Hematopoietic multipotent progenitor cell treated with erythropoietin and hydrocortisone succinate and interleukin-3 and kit ligand, for 17 days (in vitro differentiated cells): ENCODE results near the gene CLBA1.

Experiments used
- DNase-seq: peaks from one replicate; pipeline ENCODE4 v3.0.0-alpha.2; 2015; ENCODE audit warnings: low spot score

Gene CLBA1

DNA sequence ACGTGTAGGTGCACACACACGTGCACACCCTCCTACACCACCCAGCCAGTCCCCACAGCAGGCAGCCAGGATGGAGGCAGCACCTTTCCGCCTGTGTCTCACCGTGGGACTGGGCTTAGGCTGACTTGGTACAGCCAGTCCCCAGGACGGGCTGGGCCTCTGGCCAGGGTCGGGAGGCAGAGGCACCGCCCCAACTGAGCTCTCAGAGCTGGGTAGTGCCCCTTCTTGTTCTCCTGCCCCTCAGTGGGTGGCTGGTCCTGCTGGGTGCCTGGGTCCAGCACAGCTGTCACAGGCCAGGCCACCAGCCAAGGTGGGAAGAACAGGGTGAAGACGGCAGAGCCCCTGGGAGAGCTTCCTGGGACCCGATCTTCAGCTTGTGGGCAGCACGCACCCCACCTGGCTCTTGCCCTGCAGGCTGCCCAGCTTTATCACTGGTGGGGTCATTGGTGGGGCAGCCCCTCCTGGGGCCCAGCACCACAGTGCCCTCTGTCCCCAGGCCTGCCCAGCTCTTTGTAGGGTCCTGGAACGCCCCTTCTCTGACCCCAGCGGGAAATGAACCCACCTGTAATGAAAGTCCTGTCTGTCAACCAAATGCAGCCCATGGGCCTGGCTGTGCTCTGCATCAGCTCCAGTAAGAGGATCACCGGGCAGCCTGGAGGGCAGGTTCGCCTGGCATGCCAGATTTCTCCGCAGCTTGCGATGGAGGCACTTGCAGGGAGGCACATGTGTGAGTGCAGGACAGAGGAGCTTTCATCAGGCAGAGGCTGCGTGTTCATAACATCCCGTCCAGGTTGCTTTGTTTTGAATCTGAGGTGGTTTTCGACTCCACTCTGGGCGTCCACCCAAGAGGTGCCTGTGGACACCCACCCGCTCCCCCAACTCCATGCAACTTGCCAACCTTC lies 20.6 kb downstream of the CLBA1 start:
- no peak for DNase-seq

DNA sequence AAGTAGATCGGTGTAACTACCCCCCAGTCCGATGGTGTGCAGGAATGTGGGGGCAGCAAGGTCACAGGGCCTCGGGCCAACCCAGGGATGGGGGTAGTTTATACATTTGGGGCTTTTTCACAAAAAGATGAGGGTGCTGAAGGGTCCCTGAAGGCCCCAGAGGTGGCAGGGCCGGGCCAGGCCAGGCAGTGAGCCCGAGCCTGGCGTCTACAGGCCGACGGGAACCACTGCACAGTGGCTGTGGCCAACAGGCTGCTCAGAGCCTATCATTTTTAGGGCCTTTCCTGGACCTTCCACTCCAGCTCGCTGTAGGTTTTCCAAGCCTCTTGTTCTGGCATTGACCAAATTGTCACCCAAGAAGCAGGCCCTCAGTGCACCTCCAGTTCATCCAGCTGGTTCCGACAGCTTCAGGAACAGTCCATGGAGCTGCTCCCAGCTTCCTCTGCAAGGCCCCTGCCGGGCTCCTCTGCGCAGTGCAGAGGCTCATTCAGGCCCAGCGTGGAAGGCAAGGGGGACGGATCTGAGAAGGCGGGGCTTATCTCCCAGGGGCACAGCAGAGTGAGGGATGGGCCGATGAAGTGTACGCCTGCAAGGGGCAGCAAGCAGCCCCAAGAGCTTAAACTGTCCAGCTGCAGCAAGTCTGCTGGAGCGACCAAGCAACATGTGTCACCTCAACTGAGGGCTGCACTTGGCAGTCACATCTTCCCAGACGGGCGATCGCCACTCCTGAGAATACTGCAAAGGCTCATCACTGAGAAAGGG lies 21.4 kb downstream of the CLBA1 start:
- DNase-seq = no peak

DNA sequence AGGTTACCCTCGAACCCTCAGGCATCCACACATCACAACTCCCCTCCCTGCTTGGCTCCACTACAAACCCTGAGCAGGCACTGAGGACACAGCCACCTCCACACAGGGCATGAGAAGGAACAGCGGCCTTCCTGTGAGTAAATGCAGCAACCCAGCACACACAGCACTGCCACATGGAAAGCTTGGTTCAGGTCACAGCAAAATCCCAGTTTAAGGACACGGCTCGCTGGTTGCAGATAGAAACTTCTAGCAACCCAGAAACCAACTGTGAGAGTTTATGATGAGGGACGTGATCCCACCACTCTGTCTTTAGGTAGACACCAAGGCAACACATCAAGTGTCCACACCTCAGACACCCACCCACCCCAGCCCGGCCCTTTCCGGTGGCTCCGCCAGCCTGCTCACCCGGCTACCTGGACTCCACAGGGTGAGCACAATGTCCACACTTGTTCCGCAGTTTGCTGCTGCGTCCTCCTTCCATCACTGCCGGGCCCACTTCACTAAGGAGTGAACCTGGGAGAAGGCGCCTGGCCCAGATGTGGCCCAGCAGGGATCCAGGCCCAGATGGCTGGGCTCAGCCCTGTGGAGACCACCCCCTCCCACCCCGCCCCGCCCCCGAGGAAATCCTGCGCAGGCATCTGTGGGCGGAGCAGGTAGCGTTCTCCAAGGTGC lies 22.1 kb downstream of the CLBA1 start:
- no peak for DNase-seq

DNA sequence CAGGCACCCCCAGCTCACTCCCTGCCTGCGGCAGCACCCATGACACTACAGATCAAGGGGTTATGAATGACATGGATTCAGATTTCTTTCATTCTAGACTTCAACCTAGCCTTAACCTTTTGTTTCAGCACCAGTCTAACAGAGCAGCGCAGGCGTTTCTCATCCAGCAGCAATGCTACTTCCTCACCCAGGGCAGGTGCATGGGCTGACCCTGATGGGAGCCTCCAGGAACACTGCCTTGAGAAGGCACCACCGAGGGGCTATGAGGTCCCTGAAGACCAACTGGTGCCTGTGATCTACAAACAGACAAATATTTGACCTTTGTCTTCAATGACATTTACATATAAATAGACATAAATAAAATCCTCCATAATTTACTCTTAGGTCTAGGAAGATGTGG lies 24.5 kb downstream of the CLBA1 start:
- no peak for DNase-seq

GRCh38 chr14:105010891-105011291 lies 25.3 kb downstream of the CLBA1 start:
- DNase-seq = no peak

DNA sequence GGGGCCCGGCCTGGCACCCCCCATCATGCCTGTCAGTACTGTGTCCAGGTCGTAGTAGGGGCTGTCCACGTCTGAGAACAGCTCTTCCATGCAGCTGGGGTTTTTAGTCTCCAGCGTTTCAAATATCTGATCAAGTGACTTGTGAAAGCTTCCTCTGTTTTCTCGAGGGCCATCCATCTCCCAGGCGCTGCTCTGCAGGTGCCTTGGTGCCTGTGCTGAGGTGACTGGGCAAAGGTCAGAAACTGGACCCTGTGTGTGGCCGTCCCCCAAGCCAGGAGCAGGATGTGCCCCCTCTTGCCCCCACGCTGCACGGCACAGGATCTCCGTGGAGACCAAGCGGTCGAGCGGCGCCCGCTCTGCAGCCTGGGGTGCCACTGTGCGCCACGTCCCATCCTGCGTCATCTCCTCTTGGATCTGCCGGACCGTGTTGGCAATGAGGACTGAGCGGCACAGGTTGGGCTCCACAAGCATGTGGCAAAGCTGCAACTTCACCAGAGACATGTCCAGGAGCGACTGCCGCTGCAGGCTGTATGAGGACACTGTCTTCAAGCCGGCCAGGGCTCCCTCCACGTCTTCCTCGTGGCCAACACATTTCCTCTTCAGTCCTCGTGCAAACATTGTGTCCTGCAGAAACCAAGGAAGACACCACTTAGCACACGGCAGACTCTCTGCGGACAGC lies 25.9 kb downstream of the CLBA1 start:
- DNase-seq = no peak

DNA sequence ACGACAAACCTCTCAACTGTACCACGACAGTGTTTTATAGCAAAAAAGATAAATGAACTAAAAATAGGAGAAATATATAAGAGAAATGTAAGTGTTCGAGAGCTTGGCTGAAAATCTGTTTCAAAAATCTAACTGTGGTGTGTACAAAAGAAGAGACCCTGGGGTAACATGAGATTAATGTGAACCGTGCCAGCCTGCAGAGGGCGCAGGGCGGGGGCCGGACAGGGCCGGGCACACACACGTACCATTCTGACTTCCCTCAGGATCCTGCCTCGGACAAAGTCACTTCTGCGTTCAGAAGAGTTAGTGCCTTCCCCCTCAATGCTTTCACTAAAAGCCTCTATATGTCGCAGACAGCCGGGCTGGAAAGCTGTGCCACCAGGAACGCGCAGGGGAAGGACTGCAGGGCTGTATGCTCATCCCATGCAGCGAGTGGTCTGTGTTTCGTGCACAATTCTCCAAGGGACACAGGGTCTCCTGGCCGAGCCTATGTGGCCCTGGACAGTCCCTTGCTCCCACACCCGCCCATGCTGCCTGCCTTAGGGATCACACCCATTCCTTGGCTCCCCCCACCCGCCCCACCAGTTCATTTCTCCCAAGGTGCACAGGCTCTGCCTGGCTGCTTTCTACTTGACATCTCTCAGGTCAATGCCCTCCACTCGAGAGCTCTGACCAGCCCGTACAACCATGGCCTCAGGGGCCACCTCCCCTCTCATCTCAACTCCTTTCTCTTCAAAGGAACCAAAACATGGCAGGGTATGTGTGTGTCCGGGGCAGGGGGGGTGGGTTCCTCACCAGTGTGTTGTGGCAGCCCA lies 26.8 kb downstream of the CLBA1 start:
- no peak for DNase-seq

- no peak for DNase-seq
Observed at GRCh38 chr14:105013150-105013785, 27.7 kb downstream of the CLBA1 start.

DNA sequence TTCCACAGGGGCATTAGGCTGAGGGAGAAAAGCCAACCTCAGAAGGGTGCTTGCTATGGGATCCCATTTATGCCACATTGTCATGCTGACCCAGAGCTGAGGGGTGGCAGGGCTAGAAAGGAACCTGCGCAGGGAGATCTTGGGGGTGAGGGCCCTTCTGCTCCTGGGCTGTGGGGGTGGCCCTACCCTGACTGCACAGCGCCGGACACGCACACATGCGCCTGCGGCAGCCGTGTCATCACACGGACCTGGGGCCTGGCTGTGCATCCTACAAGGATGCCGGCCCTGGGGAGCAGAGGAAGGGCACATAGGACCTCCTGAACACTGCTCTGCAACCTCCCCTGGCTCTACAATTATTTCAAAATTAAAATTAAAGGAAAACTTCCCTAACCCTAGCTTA lies 28.4 kb downstream of the CLBA1 start:
- DNase-seq = no peak

DNA sequence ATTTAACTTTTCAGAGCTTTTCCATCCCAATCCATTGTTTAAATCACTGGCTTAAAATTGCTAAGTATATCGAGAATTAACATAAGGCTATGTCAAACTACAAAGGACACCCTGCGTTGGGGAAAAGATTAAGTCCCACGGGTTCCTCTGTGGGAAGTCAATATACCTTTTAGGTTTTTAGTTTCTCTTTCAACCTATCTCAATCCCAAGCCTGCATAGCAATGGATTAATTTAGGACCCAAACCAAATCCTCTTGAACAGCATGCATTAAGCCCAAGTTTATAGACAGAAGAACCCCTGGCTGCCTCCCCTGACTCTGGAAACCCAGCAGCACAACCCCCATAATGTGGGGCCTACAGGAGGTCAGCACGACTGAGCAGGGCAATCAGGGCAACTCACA lies 29.0 kb downstream of the CLBA1 start:
- no peak for DNase-seq

DNA sequence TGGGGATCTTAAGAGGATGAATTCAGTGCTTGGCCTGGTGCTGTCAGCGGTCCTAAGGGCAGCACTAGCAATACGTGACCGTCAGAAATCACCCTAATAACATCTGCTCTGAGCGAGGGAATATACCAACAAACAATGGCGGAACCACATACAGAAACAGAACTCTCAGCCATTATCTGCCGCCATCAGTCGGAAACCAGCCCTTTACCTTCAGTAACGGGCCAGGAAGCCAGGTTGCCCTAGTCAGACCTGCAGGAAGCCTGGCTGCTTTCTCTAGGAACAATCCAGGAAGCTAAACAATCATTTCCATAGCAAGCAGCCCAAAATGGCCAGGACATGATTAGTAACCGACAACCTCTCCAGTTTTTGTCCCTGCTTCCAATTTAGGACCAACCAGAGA lies 29.7 kb downstream of the CLBA1 start:
- DNase-seq = no peak

DNA sequence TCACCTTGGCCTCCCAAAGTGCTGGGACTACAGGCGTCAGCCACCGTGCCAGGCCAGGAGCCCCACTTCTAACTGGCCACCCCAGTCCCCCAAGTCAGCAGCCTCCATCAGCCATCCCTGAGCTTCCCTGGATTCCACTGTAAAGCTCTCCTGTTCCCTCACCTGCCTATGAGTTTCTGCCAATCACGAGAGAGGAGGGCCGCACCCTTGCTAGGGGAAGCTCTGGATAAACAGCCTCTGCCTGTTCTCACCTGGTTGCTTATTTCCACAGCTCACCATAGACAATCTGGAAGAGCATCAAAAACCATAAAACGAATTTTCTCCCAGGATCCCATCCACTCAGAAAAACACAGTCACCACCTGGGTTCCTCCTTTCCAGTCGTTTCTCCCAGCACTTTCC lies 30.3 kb downstream of the CLBA1 start:
- no peak for DNase-seq

DNA sequence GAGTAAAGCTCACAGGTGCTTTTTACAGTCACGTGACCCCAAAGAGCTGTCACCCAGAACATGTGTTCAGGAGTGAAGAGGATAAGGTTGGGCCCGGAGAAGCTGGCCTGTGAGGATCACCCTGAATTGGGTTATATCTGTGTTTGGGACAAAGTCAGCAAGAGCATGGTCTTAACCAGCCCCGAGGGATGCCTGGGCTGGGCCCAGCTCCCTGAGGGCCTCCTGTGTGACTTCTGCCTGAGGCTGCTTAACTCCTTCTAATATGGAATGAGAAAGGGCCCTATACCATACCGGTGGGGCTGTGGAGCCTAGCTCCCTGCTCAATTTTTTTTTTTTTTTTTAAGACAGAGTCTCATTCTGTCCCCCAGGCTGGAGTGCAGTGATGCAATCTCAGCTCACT lies 32.8 kb downstream of the CLBA1 start:
- no peak for DNase-seq

- DNase-seq = peak; percentile 27
Observed at GRCh38 chr14:105019861-105020814, 34.5 kb downstream of the CLBA1 start.

DNA sequence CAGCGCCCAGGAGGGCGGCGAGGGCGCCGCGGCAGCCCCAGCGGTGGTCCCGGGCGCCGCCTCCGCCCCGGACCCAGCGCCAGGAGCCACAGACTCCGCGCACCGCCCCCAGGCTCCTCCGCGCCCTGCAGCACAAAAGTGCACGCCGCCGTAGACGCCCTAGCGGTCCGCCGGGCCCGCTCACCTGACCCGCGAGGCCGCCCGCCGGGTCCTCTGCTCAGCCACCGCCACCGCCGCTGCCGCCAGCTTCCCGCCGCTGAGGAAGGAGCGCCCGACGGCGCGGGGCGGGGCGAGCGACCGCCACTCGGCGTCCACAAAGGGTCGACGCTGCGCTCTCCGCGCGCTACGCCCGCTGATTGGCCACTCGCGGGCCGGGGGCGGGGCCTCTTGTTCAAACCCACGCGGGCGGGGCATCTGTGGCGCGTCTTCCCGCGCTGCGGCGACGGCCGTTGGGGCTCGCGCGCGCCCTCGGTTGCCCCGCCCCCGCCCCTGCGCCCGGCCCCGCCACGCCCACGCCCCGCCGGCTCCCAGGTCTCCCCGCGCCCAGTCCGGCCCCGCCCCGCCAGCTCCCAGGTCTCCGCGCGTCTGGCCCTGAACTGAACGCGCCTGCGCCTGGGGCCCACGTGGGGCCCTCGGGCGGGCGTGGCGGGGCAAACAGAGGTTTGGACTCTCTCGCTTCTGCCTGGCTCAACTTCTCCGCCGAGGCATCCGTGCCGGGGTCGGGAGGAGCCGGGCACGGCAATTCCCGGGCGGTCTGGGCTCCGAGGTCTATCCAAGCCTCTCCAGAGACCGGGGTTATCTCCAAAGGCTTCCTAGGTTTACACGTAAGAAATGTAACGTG lies 35.4 kb downstream of the CLBA1 start, which contains the start of gene CDCA4:
Gene CDCA4, minus strand, starts transcription at position 269 of the 841 bp plus-strand sequence. CDS start 9,154 bp downstream, outside the sequence.
- peak; percentile 97 for DNase-seq

GRCh38 chr14:105021656-105022275 lies 36.2 kb downstream of the CLBA1 start:
- no peak for DNase-seq

- no peak for DNase-seq
Observed at GRCh38 chr14:105022276-105022670, 36.7 kb downstream of the CLBA1 start.

DNA sequence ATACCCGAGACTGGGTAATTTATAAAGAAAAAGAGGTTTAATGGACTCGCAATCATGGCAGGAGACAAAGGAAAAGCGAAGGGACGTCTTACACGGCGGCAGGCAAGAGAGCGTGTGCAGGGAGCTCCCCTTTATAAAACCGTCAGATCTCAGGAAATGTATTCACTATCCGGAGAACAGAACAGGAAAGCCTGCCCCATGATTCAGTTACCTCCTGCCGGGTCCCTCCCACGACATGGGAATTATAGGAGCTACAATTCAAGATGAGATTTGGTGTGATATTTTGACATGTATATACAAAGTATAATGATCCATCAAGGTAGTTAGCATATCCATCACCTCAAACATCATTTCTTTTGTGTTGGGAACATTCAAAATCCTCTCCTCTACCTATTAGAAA lies 37.6 kb downstream of the CLBA1 start:
- DNase-seq = no peak
